NCI-H82 (cell line): Measurements from ENCODE around the gene YTHDC2.
"Not testable (repeated sequence)": the region's sequence is repeated elsewhere in the genome, so short reads cannot be mapped to it uniquely, and the experiment has no call there.

ENCODE experiments used
- DNase-seq: peaks from one replicate; lab custom pipeline; 2025; lab: John Stamatoyannopoulos, UW

Gene YTHDC2

GRCh38 chr5:113520429-113520828 lies 6.9 kb downstream of the YTHDC2 start:
- peak; percentile 46 for DNase-seq

GRCh38 chr5:113520899-113521298 lies 7.4 kb downstream of the YTHDC2 start:
- DNase-seq, result no peak

DNA sequence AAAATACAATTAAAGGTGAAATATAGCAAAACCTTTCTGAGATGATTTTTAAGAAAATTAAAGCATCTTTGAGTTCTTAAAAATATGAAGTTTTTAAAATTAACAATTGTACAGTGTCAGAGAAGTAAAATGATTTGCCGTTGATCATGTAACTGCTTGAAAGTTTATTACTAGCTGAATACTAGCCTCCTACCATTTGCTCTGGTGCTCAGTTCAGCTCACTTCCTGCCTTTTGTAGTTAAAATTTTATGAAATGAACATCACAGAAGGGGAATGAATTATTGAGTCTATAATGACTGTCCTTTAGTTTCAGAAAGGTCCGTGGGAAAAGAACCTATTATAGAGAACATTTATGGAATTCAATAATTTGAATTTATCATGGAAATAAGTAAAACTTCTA lies 9.7 kb downstream of the YTHDC2 start:
- no peak for DNase-seq

GRCh38 chr5:113524927-113525326 lies 11.4 kb downstream of the YTHDC2 start:
- no peak for DNase-seq

GRCh38 chr5:113526421-113526820 lies 12.9 kb downstream of the YTHDC2 start:
- no peak for DNase-seq

DNA sequence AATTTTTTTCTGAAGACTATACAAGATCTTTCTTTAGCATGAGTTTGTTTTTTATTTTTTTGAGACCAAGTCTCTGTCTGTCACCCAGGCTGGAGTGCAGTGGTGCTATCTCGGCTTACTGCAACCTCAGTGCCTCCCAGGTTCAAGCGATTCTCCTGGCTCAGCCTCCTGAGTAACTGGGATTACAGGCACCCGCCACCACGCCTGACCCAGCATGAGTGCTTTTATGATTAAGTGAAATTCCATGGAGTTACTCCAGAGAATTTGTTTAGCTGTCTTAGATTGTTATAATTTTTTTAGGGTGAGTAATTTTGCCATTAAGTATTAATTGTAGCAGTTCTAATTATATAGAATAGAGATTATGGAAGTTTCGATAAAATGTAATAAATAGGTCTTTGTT lies 14.3 kb downstream of the YTHDC2 start:
- DNase-seq, result no peak

DNA sequence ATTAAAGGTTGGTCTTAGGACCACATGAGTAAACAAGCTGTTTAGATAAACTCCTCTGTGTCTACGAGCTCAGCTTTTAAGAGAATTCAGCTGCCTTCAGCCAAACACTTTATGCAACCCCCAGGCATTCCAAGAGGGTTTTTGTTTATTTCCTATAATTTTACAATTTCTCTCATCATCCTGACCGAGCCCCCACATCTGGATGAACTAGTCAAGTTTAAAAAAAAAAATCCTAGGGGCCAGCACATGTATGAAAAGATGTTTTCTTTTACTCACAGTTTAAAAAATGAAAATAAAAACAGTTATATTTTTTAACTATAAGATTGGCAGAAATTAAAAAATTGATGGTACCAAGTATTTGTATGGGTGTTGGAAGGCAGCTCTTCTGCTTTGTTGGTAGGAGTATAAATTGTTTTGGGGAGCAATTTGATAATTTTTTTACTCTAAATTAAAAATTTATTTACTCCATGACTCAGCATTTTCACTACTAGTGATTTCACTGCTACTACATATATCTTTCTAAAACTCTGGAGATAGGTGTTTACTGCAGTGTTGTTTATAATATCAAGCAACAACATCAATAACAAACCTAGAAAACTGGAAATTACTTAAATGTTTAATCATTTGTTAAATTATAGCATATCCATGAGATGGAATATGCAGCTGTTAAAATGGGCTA lies 18.1 kb downstream of the YTHDC2 start:
- no peak for DNase-seq

- no peak for DNase-seq
Measured at GRCh38 chr5:113538313-113538712, 24.8 kb downstream of the YTHDC2 start.

DNA sequence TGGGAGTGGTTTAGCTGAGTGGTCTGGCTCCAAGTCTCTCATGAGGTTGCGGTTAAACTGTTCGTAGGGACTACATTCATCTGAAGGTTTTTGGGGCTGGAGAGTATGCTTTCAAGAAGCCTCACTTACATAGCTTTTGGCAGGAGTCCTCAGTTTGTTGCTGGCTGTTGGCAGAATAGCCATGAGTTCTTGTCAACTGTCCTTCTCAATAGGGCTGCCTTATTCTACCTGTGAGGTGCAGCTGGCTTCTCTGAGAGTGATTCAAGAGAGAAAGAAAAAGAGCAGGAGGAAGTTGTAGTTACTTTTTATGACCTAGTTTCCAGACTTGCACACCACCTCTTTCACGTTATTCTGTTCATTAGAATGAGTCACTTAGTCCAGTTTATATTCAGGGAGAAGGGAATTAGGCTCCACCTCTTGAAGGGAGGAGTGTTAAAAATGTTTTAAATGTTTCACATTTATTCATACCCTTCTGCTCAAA lies 33.2 kb downstream of the YTHDC2 start:
- DNase-seq, result no peak

- no peak for DNase-seq
Measured at GRCh38 chr5:113548396-113548795, 34.9 kb downstream of the YTHDC2 start.

GRCh38 chr5:113552137-113552536 lies 38.6 kb downstream of the YTHDC2 start:
- no peak for DNase-seq

DNA sequence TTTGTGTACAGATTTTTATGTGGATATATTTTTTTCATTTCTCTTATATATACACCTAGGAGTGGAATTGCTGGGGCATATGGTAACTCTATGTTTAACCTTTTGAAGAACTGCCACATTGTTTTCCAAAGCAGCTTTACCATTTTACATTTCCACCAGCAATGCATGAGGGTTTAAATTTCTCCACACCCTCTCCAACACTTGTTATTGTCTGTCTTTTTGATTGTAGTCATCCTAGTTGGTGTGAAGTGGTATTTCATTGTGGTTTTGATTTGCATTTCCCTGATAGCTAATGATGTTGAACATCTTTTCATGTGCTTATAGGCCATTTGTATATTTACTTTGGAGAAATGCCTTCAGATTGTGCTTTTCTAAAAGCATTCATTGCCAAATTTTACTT lies 39.1 kb downstream of the YTHDC2 start:
- no peak for DNase-seq

DNA sequence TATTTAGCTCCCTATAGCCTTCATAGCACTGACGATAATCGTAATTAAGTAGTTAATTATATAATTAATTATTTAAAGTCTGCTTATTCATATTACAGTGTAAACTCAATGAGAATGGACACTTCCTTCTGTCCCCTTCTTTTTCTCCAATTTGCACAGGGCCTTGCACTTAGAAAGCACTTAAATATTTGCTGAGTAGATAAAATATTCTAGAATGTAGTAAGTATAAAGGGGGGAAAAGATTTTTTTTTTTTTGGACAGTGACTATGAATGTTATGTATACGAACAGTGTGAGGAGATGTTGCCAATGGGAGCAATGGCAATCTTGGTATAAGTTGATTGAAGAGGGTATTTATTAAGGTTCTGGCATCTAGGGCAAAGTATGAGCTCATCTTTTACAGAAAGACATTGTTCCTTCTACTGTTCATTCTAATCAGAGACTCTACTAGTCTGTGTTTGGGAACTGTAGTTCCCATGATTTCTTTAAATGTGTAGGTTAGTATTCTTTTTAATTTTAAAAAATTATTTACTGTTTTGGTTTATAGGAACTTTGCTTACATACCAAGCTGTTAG lies 49.4 kb downstream of the YTHDC2 start:
- no peak for DNase-seq

GRCh38 chr5:113569396-113569795 lies 55.9 kb downstream of the YTHDC2 start:
- DNase-seq, result no peak

- no peak for DNase-seq
Measured at GRCh38 chr5:113572716-113573115, 59.2 kb downstream of the YTHDC2 start.

DNA sequence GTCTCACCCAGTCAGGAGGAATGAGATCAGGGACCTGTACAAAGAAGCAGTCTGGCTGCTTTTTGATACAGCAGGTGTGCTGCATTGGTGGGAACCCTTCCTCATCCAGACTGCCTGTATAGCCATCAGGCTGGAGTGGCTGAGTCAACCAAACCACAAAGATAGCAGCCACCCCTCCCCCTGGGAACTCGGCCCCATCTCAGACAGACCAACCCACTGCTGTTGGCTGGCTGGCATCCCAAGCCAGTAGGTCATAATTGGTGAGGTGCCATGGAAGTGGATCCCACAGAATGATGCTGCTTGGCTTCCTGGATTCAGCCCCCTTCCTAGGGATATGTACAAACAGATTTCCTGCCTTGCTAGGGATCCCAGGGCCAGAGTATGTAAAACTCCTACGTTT lies 60.9 kb downstream of the YTHDC2 start:
- DNase-seq, result no peak

- no peak for DNase-seq
Measured at GRCh38 chr5:113575074-113575473, 61.6 kb downstream of the YTHDC2 start.

- no peak for DNase-seq
Measured at GRCh38 chr5:113578091-113578490, 64.6 kb downstream of the YTHDC2 start.

DNA sequence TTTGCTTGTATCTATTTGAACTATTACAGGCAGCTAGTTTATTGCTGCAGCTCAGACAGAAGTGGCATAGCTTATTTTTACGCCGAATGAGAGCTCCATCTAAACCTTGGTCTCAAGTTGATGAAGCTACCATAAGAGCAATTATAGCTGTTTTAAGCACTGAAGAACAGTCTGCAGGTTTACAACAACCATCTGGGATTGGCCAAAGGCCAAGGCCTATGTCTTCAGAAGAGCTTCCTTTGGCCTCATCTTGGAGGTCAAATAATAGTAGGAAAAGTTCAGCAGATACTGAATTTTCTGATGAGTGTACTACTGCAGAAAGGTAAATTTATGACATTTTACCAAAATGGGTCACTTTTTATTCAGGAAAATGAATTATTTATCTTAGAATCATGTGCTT lies 67.9 kb downstream of the YTHDC2 start:
- DNase-seq, result no peak

DNA sequence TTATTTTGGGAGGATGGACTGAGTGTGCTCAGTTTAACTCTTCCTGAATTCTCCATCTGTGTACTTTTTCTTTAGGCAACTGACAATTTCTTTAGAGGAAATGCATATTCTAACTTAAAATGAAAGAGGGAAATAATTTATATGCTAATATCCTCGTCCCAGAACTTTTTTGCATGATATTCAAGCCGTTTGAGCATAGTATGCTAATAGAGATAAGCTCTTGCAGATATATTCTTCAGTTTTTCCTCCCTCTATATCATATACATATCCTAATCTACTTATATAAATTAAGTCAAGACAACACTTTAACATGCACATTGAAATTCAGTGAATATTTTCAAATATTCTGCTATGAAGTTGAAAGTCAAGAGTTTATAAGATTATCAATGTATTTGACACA lies 84.7 kb downstream of the YTHDC2 start:
- no peak for DNase-seq

DNA sequence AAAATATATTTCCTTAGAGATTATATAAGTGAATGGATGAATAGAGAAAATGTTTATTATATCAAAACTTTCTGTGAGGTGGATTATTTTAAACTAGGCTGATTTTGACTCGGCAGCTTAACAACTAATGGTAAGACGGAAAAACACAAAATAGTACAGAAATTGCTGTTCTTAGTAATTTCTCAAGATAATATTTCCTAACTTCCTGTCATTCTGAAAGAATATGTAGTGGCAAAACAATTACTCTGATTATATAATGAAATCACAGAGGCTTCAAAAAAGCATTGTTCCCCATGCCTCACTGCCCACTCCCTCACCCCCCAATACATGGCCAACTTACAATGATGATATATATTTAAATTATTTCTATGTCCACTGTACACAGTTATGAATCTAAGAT lies 85.4 kb downstream of the YTHDC2 start:
- DNase-seq, result no peak

- DNase-seq, result no peak
Measured at GRCh38 chr5:113600255-113600905, 86.9 kb downstream of the YTHDC2 start.

DNA sequence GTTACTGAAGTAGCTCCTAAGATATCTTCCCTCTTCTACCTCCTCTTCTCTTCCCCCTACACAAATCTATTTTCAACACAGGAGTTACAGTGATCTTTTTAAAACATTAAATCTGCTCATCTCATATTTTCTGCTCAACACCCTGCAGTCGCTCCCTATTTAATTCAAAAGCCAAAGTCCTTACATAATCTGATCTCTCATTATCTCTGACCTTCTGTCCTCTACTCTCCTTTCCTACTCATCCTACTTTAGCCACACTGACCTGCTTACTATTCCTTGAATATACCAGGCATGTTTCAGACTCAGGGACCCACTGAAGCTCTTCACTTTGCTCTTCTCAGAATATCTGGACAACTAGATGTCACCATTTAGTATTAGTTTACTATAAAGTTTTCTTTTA lies 87.9 kb downstream of the YTHDC2 start:
- DNase-seq, result peak; percentile 23

GRCh38 chr5:113603246-113603645 lies 89.8 kb downstream of the YTHDC2 start:
- DNase-seq, result not testable (repeated sequence)
